Transverse colon (tissue), 3 donors: Measurements from ENCODE around the gene BMP6.

Source experiments
- CTCF ChIP-seq, 5 experiments: fragments of 200-600 bp in 3 of 5; fragments of 450-650 bp in 2 of 5; sonication (generic) in 3 of 5; IDR thresholded peaks; 1 replicate in 2 of 5; 2 replicates in 3 of 5; pipeline ENCODE4 v1.5.1; 2016 to 2017; ENCODE audit warnings: antibody characterized with exemption in 5 of 5, inconsistent platforms in 3 of 5, mild to moderate bottlenecking in 2 of 5, moderate library complexity in 1 of 5
- EP300 ChIP-seq: sonication (generic); formaldehyde crosslinking; IDR thresholded peaks from one replicate; pipeline ENCODE4 v1.6.1; 2017; ENCODE audit warnings: antibody characterized with exemption, low read depth

- TF ChIP-seq CTCF (IDR thresholded peaks at IDR 0.05) (no peak), EP300 (no peak)
These were observed 24.6 kb upstream of the BMP6 start for GRCh38 chr6:7701212-7701834.
